ENCODE results near the gene TIGD2.

The TIGD2 gene

DNA sequence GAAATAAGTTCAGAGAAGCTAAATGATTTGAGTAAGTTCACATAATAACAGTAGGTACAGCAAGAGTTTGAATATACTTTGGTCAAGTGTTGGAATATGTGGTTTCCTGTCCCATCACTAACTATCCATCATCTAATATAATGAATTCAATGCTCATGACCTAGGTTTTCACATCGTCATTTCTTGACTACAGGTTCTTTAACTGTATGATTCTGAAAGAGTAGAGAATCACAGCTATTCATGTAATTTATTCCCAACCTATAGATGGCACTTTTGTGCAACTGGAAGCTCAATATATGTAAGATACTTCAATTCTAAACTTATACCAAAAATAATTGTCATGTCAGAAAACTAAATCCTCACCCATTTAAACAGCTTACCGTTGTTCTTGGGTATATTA, 53.1 kb downstream of the TIGD2 start:
- TF ChIP-seq RAD21 (IDR thresholded peaks at IDR 0.05; ENCODE audit: low read depth) (peak; percentile 22), NFIC (IDR thresholded peaks at IDR 0.05) (no peak)
